IPS-18c (cell line): ENCODE results near the gene PITPNB.

Experiments used
- H3K4me3 ChIP-seq: 2 replicates; pipeline ENCODE4 v1.7.0; 2013; ENCODE audit warnings: low read depth, mild to moderate bottlenecking, low read length, moderate library complexity; ENCODE audit not compliant: insufficient read depth
- H3K9me3 ChIP-seq: one replicate; pipeline ENCODE4 v1.6.1; 2013; ENCODE audit warnings: mild to moderate bottlenecking, low read length, moderate library complexity; ENCODE audit not compliant: control insufficient read depth, insufficient read depth

The PITPNB gene

DNA sequence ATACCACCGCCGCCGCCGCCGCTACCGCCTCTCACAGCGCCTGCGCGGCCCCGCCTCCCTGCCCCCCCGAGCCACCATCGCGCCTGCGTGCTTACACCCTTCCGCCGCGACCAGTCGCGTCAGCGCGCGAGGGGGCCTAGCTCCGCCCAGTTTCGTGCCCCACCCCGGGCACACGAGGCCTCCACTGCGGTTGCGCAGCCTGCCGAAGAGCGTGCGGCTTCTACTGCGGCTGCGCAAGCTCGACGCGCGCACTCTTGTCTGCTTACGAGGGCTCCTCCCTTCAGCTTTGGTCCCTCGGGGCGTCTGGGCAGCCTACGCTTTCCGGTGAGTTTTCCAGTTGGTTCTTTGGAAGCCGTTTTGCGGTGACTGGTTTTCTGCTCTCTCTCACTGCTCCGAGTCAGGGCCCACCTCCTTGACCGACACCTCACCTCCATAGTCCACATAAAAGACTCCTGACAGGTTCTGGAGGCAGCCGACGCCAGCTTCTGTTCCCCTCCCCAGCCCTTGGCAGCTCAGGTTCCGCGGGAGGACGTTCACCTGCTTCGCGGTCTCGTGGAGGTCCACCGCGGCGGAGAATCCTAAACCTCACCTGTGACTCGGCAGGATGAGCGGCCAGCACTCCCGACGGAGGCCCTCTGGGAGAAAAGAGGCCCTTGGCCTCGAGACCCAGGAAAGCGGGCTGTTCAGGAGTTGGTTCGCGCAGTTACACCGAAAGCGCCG is at the start of gene PITPNB:
Gene PITPNB (minus strand): TSS at position 35 of the 720 bp plus-strand sequence. CDS start 65 bp downstream, outside the sequence.
- Histone ChIP-seq H3K4me3 (peak within 1 kb of the TSS; percentile 71), H3K9me3 (no peaks in the 10 kb centered on the region)

DNA sequence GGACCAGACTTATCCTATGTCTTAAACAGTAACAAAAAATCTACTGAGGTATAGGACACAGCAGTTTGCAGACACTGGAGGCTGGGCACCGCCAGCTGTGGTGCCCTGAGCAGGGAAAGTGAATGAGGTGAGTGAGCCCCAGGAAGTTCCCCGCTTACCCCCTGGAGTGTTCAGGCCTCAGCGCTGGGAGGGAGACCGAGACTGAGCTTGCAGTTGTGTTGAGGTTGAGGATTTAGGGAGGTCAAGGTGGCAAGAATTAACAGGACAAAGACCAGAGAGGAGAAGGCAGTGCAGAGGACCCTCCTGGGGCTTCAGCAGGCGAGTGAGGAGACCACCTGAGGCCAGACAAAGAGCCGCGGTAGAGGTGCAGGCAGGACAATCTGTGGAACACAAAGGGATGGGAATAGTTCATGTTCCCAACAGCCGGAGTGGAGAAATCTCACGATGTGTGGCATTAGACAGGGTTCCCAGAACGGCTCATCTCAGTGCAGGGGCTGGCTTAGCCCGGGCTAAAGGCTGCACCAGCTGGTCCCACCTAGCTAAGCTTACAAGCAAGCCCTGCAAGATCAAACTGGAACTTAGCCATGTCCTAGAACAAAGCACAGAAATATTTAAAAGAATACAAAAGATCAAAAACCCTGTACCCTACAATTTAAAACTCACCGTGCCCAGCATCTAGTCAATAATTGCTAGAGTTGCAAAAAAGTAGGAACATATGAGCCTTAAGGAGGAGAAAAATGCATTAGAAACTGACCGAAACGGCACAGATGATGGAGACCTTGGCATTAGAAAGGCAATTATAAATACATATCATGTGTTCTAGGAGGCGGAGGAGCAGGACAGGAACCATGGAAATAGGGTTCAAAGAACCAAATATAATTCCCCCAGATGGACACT is 47.4 kb upstream of the PITPNB start:
- Histone ChIP-seq H3K4me3 (no peak overlapping the region), H3K9me3 (no peaks in the 10 kb centered on the region)

DNA sequence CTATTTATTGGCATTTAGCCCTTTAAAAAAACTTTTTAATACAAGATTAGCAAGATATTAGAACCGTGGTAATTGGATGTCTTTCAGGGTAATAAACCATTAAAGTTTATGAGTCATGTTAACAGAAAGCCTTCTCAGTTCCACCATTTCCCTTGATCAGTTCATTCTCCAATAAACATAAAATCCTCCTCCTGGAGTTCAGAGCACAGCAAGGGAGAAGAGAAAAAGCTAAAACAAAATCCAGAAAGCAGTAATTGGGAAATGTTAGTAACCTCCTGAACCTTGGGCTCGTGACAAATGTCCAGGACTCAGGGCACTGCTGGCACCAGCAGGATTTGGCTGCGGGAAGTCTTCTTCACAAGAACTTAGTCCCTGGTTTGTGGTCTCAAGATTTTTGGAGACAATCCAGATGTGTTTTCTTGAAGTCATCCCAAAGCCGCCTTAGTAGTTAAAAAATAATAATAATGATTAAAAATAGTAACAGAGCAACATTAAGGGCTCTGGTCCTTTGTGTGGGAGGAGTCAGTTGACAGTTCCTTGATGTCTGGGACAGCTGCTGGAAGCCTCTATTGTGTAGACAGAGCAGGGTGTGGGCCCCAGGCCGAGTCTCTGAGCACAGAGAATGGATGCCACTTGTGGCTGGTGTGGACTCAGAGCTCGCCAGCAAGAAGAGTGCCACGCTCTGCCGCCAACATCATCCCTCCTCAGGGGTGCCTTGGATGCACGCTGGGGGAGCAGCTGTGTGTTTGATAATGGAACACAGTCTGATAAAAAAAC is 43.4 kb upstream of the PITPNB start:
- Histone ChIP-seq H3K4me3 (no peak overlapping the region), H3K9me3 (no peaks in the 10 kb centered on the region)

DNA sequence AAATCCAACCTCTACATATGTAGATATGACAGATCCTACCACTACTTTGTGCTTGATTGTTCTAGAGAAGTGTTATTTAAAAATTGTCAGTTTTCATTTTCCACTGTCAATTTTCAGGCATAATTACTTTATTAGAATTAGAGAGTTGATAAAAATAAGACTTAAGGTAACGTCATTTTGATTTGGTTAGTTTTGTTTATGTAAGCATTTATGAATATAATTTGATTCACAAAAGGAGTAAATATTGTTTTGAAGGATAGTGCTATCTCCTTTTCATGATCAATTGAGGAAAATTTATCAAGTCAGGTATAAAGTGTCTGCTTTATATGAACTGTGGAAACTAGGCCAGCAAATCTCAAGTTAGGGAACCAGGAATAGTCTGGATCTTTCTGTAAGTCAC is 42.6 kb upstream of the PITPNB start:
- Histone ChIP-seq H3K4me3 (no peak overlapping the region), H3K9me3 (no peaks in the 10 kb centered on the region)

DNA sequence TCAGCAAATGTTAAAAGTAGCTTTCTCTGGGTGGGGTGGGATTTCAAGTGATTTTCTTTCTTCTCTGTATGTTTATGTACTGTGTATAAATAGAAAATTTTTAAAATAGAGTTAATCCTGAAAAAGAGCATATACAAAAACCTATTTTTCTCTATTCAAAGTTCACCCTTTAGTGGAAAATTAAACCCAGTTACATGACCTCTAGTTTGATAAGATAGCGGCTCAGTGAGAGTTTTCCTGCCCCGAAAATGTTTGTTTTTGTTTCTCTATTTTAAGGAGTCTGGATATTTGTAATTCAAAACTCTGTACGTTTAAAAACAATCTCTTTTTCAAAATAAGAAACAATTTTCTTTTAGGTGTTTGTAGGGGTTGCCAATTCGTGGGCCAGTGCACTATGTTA is 42.1 kb upstream of the PITPNB start:
- no peaks in the 10 kb centered on the region for H3K9me3 ChIP-seq
- H3K4me3 ChIP-seq = no peak overlapping the region

DNA sequence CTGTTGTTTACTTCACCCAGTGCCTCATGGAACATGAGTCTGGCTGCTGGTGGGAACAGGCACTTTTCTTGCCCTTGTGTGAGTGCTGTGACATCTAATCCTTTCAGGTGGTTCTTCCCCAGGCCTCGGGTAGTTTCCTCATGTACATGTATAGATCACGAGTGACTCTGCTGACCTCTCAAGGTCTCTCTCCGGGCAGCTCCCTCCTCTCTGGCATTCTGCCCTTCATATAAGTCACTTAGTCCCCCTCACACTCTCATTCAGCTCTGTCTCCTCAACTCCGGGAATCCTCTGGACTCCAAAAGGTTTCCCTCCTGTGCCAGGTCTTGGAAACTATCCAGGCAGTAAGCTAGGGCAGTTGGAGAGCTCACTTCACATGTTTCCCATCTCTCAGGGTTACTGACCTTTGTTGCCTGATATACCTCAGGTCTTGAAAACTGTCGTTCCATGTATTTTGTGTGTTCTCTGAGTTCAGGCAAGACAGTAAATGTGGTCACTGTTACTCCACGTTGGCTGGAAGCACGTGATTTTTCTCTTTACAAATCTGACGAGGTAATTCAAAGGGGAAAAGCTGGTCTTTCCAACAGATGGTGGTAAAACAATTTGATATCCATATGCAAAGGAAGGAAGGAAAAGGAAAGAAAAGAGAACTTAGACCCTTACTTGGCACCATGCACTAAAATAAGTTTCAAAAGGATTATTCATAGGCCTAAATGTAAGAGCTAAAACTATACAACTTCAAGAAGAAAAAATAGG is 40.5 kb upstream of the PITPNB start:
- Histone ChIP-seq H3K9me3 (no peaks in the 10 kb centered on the region), H3K4me3 (no peak overlapping the region)

DNA sequence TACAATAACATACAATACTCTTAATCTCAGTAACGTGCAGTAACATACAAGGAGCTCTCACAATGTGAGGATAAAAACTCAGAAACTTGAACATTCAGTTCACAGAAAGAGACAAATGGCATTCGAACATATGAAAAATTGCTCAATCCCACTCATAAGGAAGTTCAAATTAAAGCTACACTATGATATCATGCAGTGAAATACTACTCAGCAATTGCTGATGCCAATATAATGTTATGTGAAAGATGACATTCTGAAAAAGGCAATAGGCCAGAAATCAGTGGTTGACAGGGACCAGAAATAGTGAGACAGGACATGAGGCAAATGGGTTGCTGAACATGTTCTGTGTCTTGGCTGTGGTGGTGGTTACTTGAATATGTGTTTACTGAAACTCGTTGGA is 33.7 kb upstream of the PITPNB start:
- no peaks in the 10 kb centered on the region for H3K9me3 ChIP-seq

DNA sequence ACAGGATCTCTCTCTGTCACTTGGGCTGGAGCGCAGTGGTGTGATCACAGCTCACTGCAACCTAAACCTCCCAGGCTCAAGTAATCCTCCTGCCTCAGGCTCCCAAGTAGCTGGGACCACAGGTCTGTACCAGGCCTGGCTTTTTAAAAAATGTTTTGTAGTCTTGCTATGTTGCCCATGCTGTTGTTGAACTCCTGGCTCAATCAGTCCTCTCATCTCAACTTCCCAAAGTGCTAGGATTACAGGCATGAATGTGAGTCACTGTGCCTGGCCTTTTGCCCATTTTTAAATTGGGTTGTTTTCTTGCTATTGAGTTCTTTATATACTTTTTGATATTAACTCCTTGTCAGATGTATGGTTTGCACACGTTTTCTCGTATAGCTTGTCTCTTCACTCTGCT is 33.0 kb upstream of the PITPNB start:
- Histone ChIP-seq H3K9me3 (no peaks in the 10 kb centered on the region), H3K4me3 (no peak overlapping the region)

More for the DNA sequence above, 33.7 kb upstream of the PITPNB start:
- H3K4me3 ChIP-seq = no peak overlapping the region

DNA sequence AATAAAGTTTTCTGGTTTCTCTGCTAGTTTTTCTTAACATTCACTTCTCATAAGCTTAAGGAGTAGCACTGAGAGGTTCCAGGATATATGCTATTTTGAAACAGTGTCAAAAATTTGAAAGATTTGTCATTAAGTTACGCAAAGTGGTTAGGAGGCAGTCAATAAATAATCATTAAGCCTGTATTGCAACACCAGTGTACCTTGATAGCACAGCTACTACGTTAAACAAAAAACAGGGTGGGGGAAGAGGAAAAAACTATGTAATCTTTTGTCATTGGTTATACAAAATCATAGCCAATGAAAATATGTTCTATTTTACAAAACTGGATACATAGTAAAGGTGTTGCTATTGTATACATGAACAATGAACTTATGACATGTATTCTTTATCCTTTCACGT is 30.4 kb upstream of the PITPNB start:
- Histone ChIP-seq H3K4me3 (no peak overlapping the region), H3K9me3 (no peaks in the 10 kb centered on the region)

DNA sequence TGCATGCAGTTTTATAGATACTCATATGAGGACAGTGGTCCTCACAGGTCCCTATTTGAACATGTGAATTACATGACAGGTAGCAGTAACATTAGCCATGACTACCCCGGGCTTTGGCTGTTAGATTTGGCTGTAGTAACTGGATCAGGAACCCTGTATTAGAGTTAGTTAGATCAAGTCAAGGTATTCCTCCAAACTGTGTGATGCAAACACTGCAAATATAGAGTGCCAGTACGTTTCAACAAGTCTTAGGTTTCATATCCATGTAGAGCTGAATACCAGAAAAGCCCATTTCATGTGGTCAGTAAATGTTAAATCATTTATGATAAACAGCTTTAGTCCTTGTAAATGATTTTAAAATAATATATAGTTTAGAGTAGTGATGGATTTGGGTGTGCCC is 29.5 kb upstream of the PITPNB start:
- Histone ChIP-seq H3K9me3 (no peaks in the 10 kb centered on the region), H3K4me3 (no peak overlapping the region)

DNA sequence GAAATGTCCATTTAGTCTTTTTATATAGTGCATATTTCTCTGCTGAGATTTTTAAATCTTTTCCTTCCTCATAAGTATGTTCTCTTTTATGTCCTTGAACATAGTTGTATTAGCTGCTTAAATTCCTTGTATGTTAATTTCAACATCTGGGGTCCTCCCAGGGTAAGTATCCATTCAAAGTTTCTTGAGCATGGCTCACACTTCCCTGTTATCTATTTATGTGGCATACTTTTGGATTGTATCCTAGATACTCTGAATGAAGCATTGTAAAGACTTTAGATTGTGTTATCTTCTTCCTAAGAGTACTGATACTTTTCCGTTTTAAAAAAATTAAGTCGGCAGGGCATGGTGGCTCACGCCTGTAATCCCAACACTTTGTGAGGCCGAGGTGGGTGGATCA is 28.4 kb upstream of the PITPNB start:
- Histone ChIP-seq H3K4me3 (no peak overlapping the region), H3K9me3 (no peaks in the 10 kb centered on the region)

DNA sequence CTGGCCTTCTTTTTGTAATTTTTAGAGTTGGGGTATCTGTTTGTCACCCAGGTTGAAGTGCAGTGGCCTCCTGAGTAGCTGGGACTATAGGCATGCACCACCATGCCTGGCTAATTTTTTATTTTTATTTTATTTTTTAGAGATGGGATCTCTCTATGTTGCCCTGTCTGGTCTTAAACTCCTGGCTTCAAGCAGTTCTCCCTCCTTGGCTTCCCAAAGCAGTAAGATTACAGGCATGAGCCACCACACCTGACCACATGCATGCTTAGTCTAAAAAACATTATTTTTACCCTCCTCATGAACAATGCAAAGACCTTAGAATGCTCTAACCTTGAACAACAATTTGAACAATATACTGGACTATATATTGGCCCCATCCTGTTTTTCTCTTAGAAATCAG is 22.1 kb upstream of the PITPNB start:
- no peak overlapping the region for H3K4me3 ChIP-seq

DNA sequence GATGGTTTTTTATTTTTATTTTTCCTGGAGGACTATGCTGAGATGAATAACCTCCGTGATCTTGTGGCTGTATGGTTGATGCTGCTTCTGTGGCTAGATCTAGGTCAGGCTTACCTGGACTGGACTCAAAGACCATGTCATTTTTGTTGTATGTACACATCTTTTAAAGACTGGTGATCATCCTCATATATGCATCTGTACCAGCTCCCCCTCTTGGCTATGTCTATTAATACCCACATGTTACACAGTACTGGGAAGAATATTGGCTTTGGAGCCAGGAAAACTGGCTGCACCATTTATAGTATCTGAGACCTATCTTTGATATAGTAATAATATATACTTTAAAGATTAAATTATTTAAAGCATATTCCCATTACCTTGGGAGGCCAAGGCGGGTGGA is 18.4 kb upstream of the PITPNB start:
- Histone ChIP-seq H3K4me3 (no peak overlapping the region), H3K9me3 (no peaks in the 10 kb centered on the region)

More for the DNA sequence above, 22.1 kb upstream of the PITPNB start:
- no peaks in the 10 kb centered on the region for H3K9me3 ChIP-seq

DNA sequence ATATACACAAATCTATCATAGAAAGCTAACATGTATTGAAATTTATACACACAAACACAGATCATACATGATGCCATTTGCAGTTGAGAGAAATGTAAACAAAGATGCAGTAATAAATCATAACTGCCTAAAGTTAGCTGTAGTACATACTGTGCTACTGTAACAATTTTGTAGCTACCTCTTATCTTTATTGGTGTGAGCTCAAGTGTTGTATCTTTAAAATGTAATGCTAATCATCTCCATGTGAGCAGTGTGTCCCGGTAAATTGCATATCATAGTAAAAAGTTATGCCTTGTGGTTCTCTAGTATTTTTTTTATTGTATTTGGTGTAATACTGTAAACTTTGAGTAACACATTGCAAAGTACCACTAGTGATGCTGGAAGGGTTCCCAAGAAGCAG is 16.8 kb upstream of the PITPNB start:
- Histone ChIP-seq H3K4me3 (no peak overlapping the region), H3K9me3 (no peaks in the 10 kb centered on the region)

DNA sequence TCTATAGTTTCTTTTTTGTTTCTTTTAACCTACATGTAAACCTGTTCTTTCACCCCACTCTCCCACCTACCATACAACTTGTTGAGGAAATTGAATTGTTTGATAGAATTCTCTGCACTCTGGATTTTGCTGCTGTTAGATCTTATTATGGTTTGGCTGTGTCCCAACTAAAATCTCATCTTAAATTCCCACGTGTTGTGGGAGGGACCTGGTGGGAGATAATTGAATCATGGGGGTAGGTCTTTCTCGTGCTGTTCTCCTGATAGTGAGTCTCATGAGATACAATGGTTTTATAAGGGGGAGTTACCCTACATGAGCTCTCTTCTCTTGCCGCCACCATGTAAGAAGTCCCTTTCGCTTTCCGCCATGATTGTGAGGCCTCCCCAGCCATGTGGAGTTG is 15.0 kb upstream of the PITPNB start:
- no peak overlapping the region for H3K4me3 ChIP-seq
- H3K9me3 ChIP-seq = no peaks in the 10 kb centered on the region

DNA sequence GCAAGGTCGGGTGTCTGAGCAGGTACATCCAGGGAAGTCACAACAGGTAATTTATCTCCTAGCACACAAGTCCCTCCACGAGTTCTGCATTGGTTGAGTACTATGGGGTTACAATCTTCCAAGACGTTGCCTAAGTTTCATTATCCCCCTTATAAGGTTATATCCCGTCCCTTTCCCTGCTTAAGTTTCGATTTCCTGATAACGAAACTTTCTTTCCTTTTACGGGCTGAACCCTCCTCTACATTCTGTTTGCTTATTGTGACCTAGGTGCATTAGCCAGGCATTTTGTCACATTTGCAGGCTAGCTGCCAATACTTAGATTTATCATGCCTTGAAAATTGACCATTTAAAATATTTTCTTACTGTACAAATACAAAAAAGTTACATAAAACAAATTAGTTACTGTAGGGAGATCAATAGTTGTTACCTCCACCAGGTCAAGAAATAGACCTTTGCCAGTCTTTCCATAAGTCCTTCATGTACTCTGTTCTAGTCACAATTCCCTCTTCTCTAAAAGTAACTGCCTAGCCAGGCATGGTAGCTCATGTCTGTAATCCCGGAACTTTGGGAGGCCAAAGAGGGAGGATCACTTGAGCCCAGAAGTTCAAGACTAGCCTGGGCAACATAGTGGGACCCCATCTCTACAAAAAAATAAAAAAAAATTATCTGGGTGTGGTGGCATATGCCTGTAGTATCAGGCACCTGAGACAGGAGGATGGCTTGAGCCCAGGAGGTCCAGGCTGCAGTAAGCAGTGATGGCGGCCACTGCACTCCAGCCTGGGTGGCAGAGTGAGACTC is 14.3 kb upstream of the PITPNB start:
- Histone ChIP-seq H3K9me3 (no peaks in the 10 kb centered on the region), H3K4me3 (no peak overlapping the region)
